Cardiac septum (tissue), 1 donor: ENCODE results near the gene NRIP2. TPM values are rescaled to one million over a fixed set of nuclear protein-coding genes. Genes with fewer than 3 reads are reported as not detected.

ENCODE experiments used
- DNase-seq: peaks from one replicate; pipeline ENCODE4 v3.0.0-alpha.2; 2020; ENCODE audit warnings: low spot score
- intact Hi-C: fragments of 100-400 bp; cut with DNase I; formaldehyde crosslinking; loops from one replicate; pipeline ENCODE4 v1.14.0; 2022
- total RNA-seq: library from RNA; stranded (reverse); fragmentation: NEBNext Ultra II Directional; extraction: Animal tissue kit (Norgen Biotek cat#: 25700); gene quantifications from one replicate; pipeline ENCODE4 v1.2.1, GENCODE V29; 2021
- donor health status: DM: no; HTN: no; CAD: no.

Gene NRIP2
- total RNA-seq, 1 donor from 2014 or later: 2.9 TPM

DNA sequence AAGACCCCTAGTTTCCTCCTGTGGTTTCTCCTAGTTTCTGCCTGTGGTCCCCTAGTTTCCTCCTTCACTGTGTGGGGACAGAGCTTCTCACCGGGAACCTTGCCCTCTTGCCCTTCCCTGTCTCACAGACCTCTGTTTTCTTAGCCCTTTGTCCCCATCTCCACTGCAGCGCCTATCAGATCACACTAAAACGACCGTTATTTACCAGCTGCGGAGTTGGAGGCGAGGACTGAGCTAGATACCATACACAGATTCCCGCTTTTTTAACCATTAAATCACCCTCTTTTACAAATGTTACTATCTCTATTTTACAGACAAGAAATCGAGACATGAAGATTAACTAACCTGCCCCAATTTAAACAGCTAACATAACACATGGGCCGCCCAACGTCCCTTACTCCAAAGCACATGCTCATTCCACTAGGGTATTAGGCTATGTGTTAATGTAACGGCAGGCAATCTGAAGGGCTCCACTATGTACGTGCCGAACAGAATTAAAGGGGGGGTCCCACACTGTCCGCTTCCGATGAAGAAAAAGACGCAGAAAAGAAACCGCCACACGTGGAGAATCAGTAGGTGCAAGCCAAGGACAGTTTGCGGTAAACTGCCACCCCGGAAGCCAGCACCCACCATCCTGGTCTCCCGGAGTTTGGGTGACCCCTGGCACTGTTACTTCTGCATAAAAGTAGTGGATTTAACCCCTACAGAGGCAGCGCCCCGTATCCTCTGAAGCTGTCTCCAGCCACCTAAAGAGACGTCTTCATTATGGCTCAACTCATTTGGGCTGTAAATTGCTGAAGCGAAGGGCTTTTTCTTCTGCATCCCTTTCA is 41.9 kb downstream of the NRIP2 start:
- intact Hi-C loops: no loop called here
- DNase-seq: no peak

DNA sequence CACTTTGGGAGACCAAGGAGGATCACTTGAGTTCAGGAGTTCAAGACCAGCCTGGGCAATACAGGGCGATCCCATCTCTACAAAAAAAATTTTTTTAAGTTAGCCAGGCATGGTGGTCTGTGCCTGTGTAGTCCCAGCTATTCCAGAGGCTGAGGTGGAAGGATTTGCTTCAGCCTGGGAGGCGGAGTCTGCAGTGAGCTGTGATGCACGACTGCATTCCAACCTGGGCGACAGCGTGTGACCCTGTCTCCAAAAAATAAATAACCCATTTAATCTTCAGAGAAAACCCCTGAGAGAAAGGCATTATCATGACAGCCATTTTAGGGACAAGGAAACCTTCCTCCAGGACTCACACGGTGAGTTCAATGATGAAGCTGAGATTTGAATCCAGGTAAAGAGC is 43.7 kb downstream of the NRIP2 start:
- DNase-seq: no peak
- intact Hi-C loops: no loop called here

DNA sequence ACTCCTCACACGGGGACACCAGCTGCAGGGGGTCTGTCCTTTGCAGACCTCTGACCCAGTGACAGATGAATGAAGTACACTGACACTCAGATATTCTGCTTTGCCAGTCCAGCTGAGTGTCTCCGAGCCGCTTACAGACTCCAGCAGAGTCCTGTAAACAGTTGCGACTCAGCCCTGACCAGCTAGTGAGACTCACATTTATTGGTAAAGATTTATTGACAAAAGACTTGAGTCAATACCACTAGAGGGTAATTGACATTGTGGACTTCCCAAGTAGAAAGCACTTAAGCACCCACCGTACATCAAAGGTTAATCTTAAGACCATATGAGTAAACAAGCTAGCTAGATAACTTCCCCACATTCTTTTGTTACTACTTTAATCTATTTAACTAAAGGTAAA is 49.8 kb downstream of the NRIP2 start:
- no peak for DNase-seq
- intact Hi-C loops: loop anchor here (10.0 kb wide), 1 partner anchor 100 kb away; no protein-coding TSS in a partner anchor

DNA sequence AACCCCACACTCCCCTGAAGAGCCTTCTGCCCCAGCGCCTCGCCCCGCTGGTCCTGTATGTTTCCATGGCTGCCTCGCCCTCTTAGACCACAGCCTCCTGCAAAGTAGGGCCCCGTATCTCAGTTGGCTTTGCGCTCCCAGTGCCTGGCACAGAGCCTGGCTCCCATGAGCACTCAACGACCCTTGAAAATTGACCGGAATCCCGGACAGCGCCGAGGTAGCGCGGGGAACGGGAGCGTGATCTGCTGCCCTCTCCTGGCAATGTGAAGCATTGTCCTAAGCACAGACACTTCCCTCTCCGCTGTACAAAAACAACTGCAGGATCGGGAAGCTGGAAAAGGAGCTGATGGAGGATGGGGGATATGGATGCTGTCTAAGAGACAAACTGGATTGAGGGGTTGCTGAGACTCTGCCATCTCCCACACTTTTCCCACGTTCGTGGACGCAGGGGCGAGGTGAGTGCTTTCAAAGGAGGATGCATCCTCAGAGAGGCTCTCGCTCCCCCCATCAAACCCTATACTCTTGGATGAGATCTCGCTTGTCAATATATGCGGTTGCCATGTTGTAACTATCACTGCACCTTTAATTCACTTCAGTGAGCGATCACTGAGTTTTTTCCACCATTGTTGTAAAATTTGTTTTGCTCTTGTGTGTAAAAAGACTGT is 50.8 kb downstream of the NRIP2 start:
- intact Hi-C loops: loop anchor here (10.0 kb wide), 1 partner anchor 99 kb away; no protein-coding TSS in a partner anchor
- DNase-seq: peak; percentile 86

DNA sequence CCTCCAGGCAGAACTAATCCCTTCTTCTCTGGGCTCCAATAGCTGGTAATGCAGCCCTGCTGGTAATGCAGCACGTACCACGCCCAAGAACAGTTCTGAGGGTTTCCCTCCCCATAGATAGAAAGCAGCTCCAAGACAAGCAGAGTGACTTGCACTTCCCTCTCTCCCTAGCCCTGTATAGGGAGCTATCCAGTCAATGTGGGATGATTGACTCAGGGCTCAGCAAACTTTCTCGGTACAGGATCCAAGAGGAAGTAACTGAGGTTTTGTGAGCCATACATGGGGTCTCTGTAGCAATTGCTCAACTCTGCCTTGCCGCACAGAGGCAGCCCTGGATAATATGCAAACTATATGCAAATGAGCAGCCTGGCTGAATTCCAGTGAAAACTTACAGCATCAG is 55.6 kb downstream of the NRIP2 start:
- intact Hi-C loops: no loop called here

DNA sequence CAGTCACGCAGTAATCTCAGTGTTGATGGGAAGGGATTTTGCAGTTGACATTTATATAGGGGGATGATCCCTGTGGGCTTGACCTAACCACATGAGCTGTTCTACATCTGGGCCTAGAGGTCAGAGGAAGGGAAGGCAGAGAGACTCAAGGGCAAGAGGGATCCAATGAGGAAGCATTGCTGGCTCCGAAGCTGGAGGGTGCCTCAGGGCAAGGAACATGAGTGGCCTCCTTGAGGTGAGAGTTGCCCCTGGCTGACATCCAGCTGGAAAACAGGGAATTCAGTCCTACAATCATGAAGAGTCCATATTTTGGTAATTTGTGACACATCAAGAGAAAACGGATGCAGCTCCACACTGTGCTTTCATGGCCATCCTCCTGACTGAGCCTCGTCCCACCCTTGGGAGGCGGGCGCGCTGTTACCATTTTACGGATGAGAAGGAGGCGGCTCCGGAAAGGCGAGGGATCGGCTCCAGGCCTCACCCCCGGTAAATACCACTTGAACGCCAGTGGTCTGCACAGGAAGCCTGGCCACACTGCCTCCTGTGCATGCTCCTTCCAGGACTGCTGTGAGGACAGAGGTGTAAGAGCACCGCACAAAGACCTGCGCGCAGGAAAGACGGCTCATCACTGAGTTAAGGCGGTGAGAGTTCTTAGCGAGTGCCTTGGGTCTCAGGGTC is 58.6 kb downstream of the NRIP2 start:
- no peak for DNase-seq
- intact Hi-C loops: no loop called here

More for the DNA sequence above, 55.6 kb downstream of the NRIP2 start:
- no peak for DNase-seq

DNA sequence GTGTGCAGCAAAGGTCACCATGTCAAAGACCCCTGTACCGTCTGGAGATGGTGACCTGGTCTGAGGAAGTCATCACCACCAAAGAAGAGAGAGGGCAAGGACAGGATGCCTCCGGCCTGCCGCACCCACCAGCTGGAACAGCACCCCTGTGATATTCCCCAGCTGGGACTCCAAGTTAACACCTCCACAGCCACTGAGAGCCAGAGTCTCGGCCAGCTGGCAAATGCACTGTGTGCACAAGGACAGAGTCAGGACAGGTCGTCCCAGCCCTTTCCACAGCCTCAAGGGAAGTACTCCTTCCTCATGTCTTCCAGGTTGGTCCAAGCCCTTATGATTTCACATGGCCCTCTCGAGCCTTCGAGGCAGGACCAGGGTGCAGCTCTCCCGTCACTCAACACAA is 59.4 kb downstream of the NRIP2 start:
- intact Hi-C loops: no loop called here
- DNase-seq: no peak

Other genes with a start within 250 kb of the NRIP2 start
- gene FKBP4, start 40.1 kb downstream of the NRIP2 start, total RNA-seq: 36.5 TPM
- 13.9 TPM for gene ITFG2, start 22.4 kb downstream of the NRIP2 start, total RNA-seq
- gene TEX52, start 22.0 kb upstream of the NRIP2 start, total RNA-seq: not detected
- 0.24 TPM for gene FOXM1, start 42.1 kb upstream of the NRIP2 start, total RNA-seq
- 8.3 TPM for gene RHNO1, start 42.2 kb upstream of the NRIP2 start, total RNA-seq
- 6.2 TPM for gene TULP3, start 55.9 kb upstream of the NRIP2 start, total RNA-seq
- gene TEAD4, start 124.4 kb upstream of the NRIP2 start, total RNA-seq: 23.9 TPM
- 299 TPM for gene TSPAN9, start 242.3 kb upstream of the NRIP2 start, total RNA-seq